RWPE2 (cell line): ENCODE measurements around the gene NOS1AP.
"Not testable (repeated sequence)": the region's sequence is repeated elsewhere in the genome, so short reads cannot be mapped to it uniquely, and the experiment has no call there.

Experiments used
- ATAC-seq: fragments of 200-7000 bp; cut with Tn5 transposase; 3 replicates; pipeline ENCODE4 v1.9.1; 2021; ENCODE audit warnings: low read depth
- DNase-seq: peaks from one replicate; pipeline ENCODE4 v3.0.0-alpha.2; 2020; ENCODE audit warnings: low spot score
- H3K27ac ChIP-seq: fragments of 450-650 bp; 2 replicates; pipeline ENCODE4 v1.5.1; 2017; ENCODE audit warnings: mild to moderate bottlenecking; ENCODE audit not compliant: poor library complexity, severe bottlenecking
- H3K27me3 ChIP-seq: fragments of 250-450 bp; sonication (Bioruptor Pico); 2 replicates; pipeline ENCODE4 v1.5.1; 2021; ENCODE audit warnings: mild to moderate bottlenecking, moderate library complexity; ENCODE audit not compliant: insufficient read depth, poor library complexity, severe bottlenecking
- H3K36me3 ChIP-seq: fragments of 250-450 bp; sonication (Bioruptor Pico); 2 replicates; pipeline ENCODE4 v1.5.1; 2020; ENCODE audit warnings: low read depth, mild to moderate bottlenecking, moderate library complexity
- H3K4me1 ChIP-seq: fragments of 250-450 bp; sonication (Bioruptor Pico); 2 replicates; pipeline ENCODE4 v1.5.1; 2021; ENCODE audit warnings: mild to moderate bottlenecking, moderate library complexity; ENCODE audit not compliant: insufficient read depth, poor library complexity, severe bottlenecking
- H3K4me3 ChIP-seq: fragments of 250-450 bp; sonication (Bioruptor Pico); 2 replicates; pipeline ENCODE4 v1.5.1; 2021; ENCODE audit warnings: mild to moderate bottlenecking, moderate library complexity; ENCODE audit not compliant: severe bottlenecking
- H3K9me3 ChIP-seq: fragments of 250-450 bp; sonication (Bioruptor Pico); 2 replicates; pipeline ENCODE4 v1.5.1; 2021; ENCODE audit warnings: mild to moderate bottlenecking, moderate library complexity; ENCODE audit not compliant: severe bottlenecking
- CTCF ChIP-seq: fragments of 450-650 bp; IDR thresholded peaks from one replicate; pipeline ENCODE4 v1.5.1; 2017; ENCODE audit warnings: mild to moderate bottlenecking, moderate library complexity; ENCODE audit not compliant: poor library complexity, severe bottlenecking

NOS1AP gene

GRCh38 chr1:162040001-162040400, 29.5 kb upstream of the NOS1AP start:
- H3K4me1 ChIP-seq = peaks cover 18% of the 10 kb centered on the region
- ATAC-seq (no peak), DNase-seq (no peak)
- H3K4me3 ChIP-seq = no peak overlapping the region
- TF ChIP-seq CTCF = no peak
- no peaks in the 10 kb centered on the region for H3K36me3 ChIP-seq
- H3K9me3 ChIP-seq = no peaks in the 10 kb centered on the region
- no peak overlapping the region for H3K27ac ChIP-seq
- H3K27me3 ChIP-seq = no peaks in the 10 kb centered on the region

- peak; percentile 25; the same call in 1 of the 3 replicates for ATAC-seq
- Histone ChIP-seq H3K9me3 (no peaks in the 10 kb centered on the region), H3K36me3 (no peaks in the 10 kb centered on the region), H3K4me1 (peaks cover 11% of the 10 kb centered on the region), H3K27me3 (no peaks in the 10 kb centered on the region), H3K4me3 (no peak overlapping the region), H3K27ac (no peak overlapping the region)
- DNase-seq = no peak
- TF ChIP-seq CTCF = peak; percentile 52
Observed at GRCh38 chr1:162040657-162041056, 28.8 kb upstream of the NOS1AP start.

DNA sequence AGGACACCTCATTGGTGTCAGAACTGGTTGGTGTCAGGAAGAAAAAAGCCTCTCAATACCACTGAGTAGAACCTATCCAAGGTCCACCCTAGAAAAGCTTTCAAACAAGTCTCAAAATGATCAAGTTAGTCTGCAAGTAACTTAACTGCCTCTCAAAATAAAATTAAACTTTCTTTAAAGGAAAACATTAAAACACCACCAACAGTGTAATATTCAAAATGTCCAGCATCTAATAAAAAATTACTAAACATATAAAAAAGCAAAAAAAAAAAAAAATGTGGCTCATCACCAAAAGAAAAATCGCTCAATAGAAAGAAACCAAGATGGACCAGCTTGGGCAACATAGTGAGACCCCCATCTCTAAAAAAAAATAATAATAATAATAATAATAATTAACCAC, 27.1 kb upstream of the NOS1AP start:
- no peaks in the 10 kb centered on the region for H3K27me3 ChIP-seq
- no peaks in the 10 kb centered on the region for H3K4me1 ChIP-seq
- H3K4me3 ChIP-seq = no peak overlapping the region
- H3K36me3 ChIP-seq = no peaks in the 10 kb centered on the region
- DNase-seq = no peak
- no peak overlapping the region for H3K27ac ChIP-seq
- no peaks in the 10 kb centered on the region for H3K9me3 ChIP-seq
- no peak for TF ChIP-seq CTCF
- ATAC-seq = no peak

GRCh38 chr1:162046921-162047320, 22.6 kb upstream of the NOS1AP start:
- no peaks in the 10 kb centered on the region for H3K36me3 ChIP-seq
- no peak for TF ChIP-seq CTCF
- H3K4me3 ChIP-seq = no peak overlapping the region
- no peaks in the 10 kb centered on the region for H3K9me3 ChIP-seq
- H3K27me3 ChIP-seq = no peaks in the 10 kb centered on the region
- ATAC-seq (no peak), DNase-seq (no peak)
- H3K27ac ChIP-seq = no peak overlapping the region
- H3K4me1 ChIP-seq = no peaks in the 10 kb centered on the region

- not testable (repeated sequence) for DNase-seq, ATAC-seq, H3K9me3 ChIP-seq, H3K36me3 ChIP-seq, H3K4me3 ChIP-seq, H3K27ac ChIP-seq, H3K27me3 ChIP-seq, H3K4me1 ChIP-seq
Observed at GRCh38 chr1:162053949-162054348, 15.5 kb upstream of the NOS1AP start.
